Upper lobe of left lung (tissue), 6 donors: Measurements from ENCODE around the gene FAHD1. TPM values are rescaled to one million over a fixed set of nuclear protein-coding genes. Genes with fewer than 3 reads are reported as not detected.

Experiments used
- ATAC-seq, 2 donors: fragments of 200-7000 bp; cut with Tn5 transposase; one replicate each; pipeline ENCODE4 v1.9.1; 2022; ENCODE audit warnings: mild to moderate bottlenecking in 2 of 2, moderate library complexity in 2 of 2; ENCODE audit not compliant: low FRiP score in 2 of 2
- DNase-seq, 2 donors: peaks; one replicate each; pipeline ENCODE4 v3.0.0-alpha.2; 2019 to 2020
- H3K27ac ChIP-seq, 4 donors: fragments of 200-600 bp; sonication (generic); one replicate each; pipeline ENCODE4 v1.5.1; 2016 to 2019
- H3K27me3 ChIP-seq, 4 donors: fragments of 200-600 bp; sonication (generic); one replicate each; pipeline ENCODE4 v1.5.1; 2017 to 2019
- H3K36me3 ChIP-seq, 4 donors: fragments of 200-600 bp; sonication (generic); one replicate each; pipeline ENCODE4 v1.5.1; 2016 to 2019
- H3K4me1 ChIP-seq, 4 donors: fragments of 200-600 bp; sonication (generic); one replicate each; pipeline ENCODE4 v1.5.1; 2018 to 2019
- H3K4me3 ChIP-seq, 4 donors: fragments of 200-600 bp; sonication (generic); one replicate each; pipeline ENCODE4 v1.5.1; 2017 to 2019; ENCODE audit warnings: mild to moderate bottlenecking in 2 of 4, moderate library complexity in 1 of 4
- H3K9me3 ChIP-seq, 4 donors: fragments of 200-600 bp; sonication (generic); one replicate each; pipeline ENCODE4 v1.5.1; 2018 to 2019
- EP300 ChIP-seq, 4 donors: sonication (generic); formaldehyde crosslinking; IDR thresholded peaks; one replicate each; pipeline ENCODE4 v1.5.1; 2017; ENCODE audit warnings: antibody characterized with exemption in 4 of 4, control low read depth in 2 of 4
- POLR2A ChIP-seq, 4 donors: fragments of 450-650 bp; IDR thresholded peaks; one replicate each; pipeline ENCODE4 v1.5.1; 2016 to 2017; ENCODE audit warnings: antibody characterized with exemption in 4 of 4, mild to moderate bottlenecking in 2 of 4
- POLR2AphosphoS5 ChIP-seq, 2 donors: sonication (generic); formaldehyde crosslinking; IDR thresholded peaks; one replicate each; pipeline ENCODE4 v1.5.1; 2017; ENCODE audit warnings: antibody characterized with exemption in 2 of 2
- WGBS, 2 donors: methylation state at CpG; one replicate each; pipeline ENCODE4 v1.1.5; 2017 to 2018; 5-methylcytosine and 5-hydroxymethylcytosine counted together
- total RNA-seq, 6 donors: library from RNA; depleted of rRNA in 4 of 6; stranded (reverse); fragments of >200 nt in 4 of 6; gene quantifications; one replicate each; pipeline versions ENCODE4 v1.1.0 to v1.2.1, GENCODE V29; 2016 to 2021
- TF ChIP-seq, protein P1 (sequence below), 6 experiments: fragments of 450-650 bp in 4 of 6; fragments of 200-600 bp in 2 of 6; sonication (generic) in 2 of 6; IDR thresholded peaks; one replicate each; pipeline ENCODE4 v1.5.1; 2016 to 2019; ENCODE audit warnings: antibody characterized with exemption in 6 of 6
- donor health status: DM: no; HTN: no; CAD: no; lungs with moderate emphysema.
- donor health status: DM: no; HTN: yes; CAD: no; lungs with severe emphysema.

Gene FAHD1
- total RNA-seq, 6 donors from 2014 or later = 22.1 to 42.1 (median 32.6) TPM

DNA sequence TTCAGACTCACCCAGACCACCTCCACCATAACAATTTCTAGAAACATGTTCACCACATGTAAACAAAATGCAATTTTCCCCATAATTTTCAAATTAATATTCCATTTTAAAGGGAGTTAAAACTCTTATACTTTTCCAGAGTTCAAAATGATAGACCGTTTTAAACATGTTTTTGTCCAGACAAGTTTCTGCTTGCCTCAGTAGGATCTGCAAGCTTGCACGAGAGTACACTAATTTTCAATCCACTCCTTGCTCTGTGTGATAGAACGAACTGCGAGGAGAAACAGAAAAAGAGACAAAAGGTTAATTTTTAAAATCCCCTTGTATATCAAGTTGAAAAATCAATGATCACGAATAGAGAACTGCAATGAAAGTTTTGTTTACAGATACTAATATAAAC is 7.1 kb downstream of the FAHD1 start:
- no peak for ATAC-seq
- WGBS, 2 donors = 75 to 83% methylated on average over 5 of the region's 5 CpGs
- DNase-seq = no peak
- Histone ChIP-seq H3K4me1 (peaks cover 2 to 6% (median 3%) of the 10 kb centered on the region in 4 donors), H3K27ac (no peak overlapping the region), H3K36me3 (peaks cover 0 to 3% (median 0%) of the 10 kb centered on the region in 4 donors), H3K4me3 (no peak overlapping the region), H3K9me3 (no peaks in the 10 kb centered on the region), H3K27me3 (no peaks in the 10 kb centered on the region)
- TF ChIP-seq, protein P1, sequence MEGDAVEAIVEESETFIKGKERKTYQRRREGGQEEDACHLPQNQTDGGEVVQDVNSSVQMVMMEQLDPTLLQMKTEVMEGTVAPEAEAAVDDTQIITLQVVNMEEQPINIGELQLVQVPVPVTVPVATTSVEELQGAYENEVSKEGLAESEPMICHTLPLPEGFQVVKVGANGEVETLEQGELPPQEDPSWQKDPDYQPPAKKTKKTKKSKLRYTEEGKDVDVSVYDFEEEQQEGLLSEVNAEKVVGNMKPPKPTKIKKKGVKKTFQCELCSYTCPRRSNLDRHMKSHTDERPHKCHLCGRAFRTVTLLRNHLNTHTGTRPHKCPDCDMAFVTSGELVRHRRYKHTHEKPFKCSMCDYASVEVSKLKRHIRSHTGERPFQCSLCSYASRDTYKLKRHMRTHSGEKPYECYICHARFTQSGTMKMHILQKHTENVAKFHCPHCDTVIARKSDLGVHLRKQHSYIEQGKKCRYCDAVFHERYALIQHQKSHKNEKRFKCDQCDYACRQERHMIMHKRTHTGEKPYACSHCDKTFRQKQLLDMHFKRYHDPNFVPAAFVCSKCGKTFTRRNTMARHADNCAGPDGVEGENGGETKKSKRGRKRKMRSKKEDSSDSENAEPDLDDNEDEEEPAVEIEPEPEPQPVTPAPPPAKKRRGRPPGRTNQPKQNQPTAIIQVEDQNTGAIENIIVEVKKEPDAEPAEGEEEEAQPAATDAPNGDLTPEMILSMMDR (IDR thresholded peaks at IDR 0.05) = no peak
- TF ChIP-seq POLR2A (IDR thresholded peaks at IDR 0.05) (no peak), POLR2AphosphoS5 (IDR thresholded peaks at IDR 0.05) (no peak), EP300 (IDR thresholded peaks at IDR 0.05) (no peak)

DNA sequence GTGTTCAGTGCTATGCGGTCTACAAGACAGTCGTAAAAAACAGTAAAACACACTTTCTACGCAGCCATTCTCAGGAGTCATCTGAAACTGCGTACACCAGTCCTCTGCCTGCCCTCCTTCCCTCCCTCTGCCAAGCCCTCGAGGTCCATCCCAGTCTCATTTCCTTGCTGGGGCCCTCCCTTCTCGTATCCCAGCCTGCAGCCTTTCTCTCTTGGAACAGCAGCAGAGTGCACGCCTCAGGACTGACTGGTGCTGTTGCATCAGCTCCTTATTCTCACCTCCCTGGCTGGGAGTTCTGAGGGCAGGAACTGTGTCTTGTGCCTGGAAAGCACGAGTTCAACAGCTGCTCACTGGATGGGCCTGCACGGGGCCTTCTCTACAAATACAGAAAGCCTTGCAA is 12.5 kb downstream of the FAHD1 start:
- 76 to 82% methylated on average over 9 of the region's 9 CpGs for WGBS, 2 donors
- Histone ChIP-seq H3K27ac (no peak overlapping the region), H3K36me3 (no peaks in the 10 kb centered on the region), H3K4me3 (no peak overlapping the region), H3K9me3 (no peaks in the 10 kb centered on the region), H3K4me1 (no peaks in the 10 kb centered on the region), H3K27me3 (no peaks in the 10 kb centered on the region)
- DNase-seq (no peak), ATAC-seq (no peak)
- TF ChIP-seq POLR2A (IDR thresholded peaks at IDR 0.05) (no peak), EP300 (IDR thresholded peaks at IDR 0.05) (no peak), POLR2AphosphoS5 (IDR thresholded peaks at IDR 0.05) (no peak)
- TF ChIP-seq, protein P1 (IDR thresholded peaks at IDR 0.05) = no peak

DNA sequence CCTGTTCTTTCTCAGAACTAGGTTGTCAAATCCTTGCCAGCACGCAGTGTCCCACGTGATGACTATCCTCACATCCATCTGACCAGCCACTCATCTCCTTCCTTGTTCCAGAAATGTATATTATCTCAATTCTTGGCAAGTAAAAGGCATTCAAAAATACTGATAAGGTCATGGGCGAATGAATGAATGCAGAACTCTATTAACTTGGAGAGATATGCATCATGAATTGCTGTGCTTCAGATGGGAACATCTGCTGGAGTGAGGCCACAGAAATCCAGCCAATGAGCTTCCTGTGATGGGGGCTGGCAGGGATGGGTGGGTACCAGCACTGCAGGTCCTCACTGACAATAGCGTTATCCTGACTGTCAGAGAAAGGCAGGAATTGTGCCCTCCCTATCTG is 19.0 kb downstream of the FAHD1 start:
- WGBS, 2 donors = 54 to 63% methylated on average over 4 of the region's 4 CpGs
- TF ChIP-seq POLR2AphosphoS5 (IDR thresholded peaks at IDR 0.05) = no peak

DNA sequence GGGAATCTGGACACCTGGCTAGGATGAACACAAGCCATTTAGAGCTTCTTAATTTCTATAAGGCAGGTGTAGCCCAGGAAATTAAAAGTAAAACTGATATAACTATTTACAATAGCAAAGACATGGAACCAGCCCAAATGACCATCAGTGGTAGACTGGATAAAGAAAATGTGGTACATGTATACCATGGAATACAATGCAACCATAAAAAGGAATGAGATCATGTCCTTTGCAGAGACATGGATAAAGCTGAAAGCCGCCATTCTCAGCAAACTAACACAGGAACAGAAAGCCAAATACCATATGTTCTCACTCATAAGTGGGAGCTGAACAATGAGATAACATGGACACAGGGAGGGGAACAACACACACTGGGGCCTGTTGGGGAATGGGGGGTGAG is 19.4 kb downstream of the FAHD1 start:
- H3K27me3 ChIP-seq = no peaks in the 10 kb centered on the region
- TF ChIP-seq, protein P1 (IDR thresholded peaks at IDR 0.05) = no peak
- TF ChIP-seq EP300 (IDR thresholded peaks at IDR 0.05) = no peak
- no peak for TF ChIP-seq POLR2A (IDR thresholded peaks at IDR 0.05)
- TF ChIP-seq POLR2AphosphoS5 (IDR thresholded peaks at IDR 0.05) = no peak
- no peak overlapping the region for H3K27ac ChIP-seq
- no peaks in the 10 kb centered on the region for H3K36me3 ChIP-seq
- no peaks in the 10 kb centered on the region for H3K4me1 ChIP-seq
- no peak overlapping the region for H3K4me3 ChIP-seq
- WGBS, 2 donors = 63 to 76% methylated on average over 1 of the region's 1 CpG
- ATAC-seq = no peak
- no peak for DNase-seq
- no peaks in the 10 kb centered on the region for H3K9me3 ChIP-seq

More for the DNA sequence above, 19.0 kb downstream of the FAHD1 start:
- Histone ChIP-seq H3K27me3 (no peaks in the 10 kb centered on the region), H3K4me1 (no peaks in the 10 kb centered on the region), H3K36me3 (no peaks in the 10 kb centered on the region), H3K9me3 (no peaks in the 10 kb centered on the region), H3K27ac (no peak overlapping the region), H3K4me3 (no peak overlapping the region)
- DNase-seq (no peak), ATAC-seq (no peak)

DNA sequence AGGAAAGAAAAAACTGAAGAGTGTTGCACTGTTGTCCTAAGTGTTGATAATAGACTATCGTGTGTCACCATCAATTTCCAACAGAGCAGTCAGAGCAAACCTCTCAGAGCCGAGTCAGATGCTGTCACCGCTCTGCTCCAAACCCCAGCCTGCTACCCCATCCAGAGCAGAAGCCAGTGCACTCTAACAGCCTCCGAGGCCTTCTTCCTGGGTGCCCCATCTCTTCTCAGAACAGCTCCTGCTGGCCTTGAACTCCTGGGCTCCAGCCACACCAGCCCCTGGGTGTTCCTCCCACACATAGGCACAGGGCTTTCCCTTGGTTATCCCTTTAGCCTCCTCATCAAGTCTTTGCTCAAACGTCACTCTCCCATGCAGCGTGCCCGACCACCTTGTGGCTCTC is 24.0 kb downstream of the FAHD1 start:
- no peak overlapping the region for H3K4me3 ChIP-seq
- TF ChIP-seq, protein P1 (IDR thresholded peaks at IDR 0.05) = no peak
- TF ChIP-seq POLR2A (IDR thresholded peaks at IDR 0.05) (no peak), POLR2AphosphoS5 (IDR thresholded peaks at IDR 0.05) (no peak), EP300 (IDR thresholded peaks at IDR 0.05) (no peak)
- no peaks in the 10 kb centered on the region for H3K36me3 ChIP-seq
- no peak overlapping the region for H3K27ac ChIP-seq
- ATAC-seq (no peak), DNase-seq (no peak)
- 67 to 72% methylated on average over 7 of the region's 7 CpGs for WGBS, 2 donors
- no peaks in the 10 kb centered on the region for H3K27me3 ChIP-seq
- H3K4me1 ChIP-seq = no peaks in the 10 kb centered on the region
- H3K9me3 ChIP-seq = no peaks in the 10 kb centered on the region
